Endothelial cell of umbilical vein (primary cell): ENCODE data around the gene HAUS5. TPM values are rescaled to one million over a fixed set of nuclear protein-coding genes. Genes with fewer than 3 reads are reported as not detected.

Source experiments
- BruUV-seq: library from RNA; stranded (reverse); fragments of 400-500 nt; replicated peaks from 2 replicates; lab custom pipeline; 2021; lab: Mats Ljungman, UMichigan
- CTCF ChIA-PET: fragments of 300-600, 350-600 bp; sonication (Branson Sonifier 250); formaldehyde crosslinking; loops from one replicate; lab custom pipeline; 2021; ENCODE audit warnings: antibody characterized with exemption, inconsistent platforms; lab: Charles Lee
- POLR2A ChIA-PET: fragments of 300-600, 350-600 bp; sonication (Branson Sonifier 250); formaldehyde crosslinking; loops from one replicate; lab custom pipeline; 2021; ENCODE audit warnings: antibody characterized with exemption, inconsistent platforms; lab: Charles Lee
- DNase-seq: peaks from one replicate; pipeline ENCODE4 v3.0.0-alpha.2; 2011; ENCODE audit warnings: low read depth, low spot score
- FAIRE-seq: peaks from 2 replicates; lab custom pipeline; 2011; peaks lifted over from hg19 to GRCh38; lab: Jason Lieb, UNC
- H2AFZ ChIP-seq: 2 replicates; pipeline ENCODE4 v1.6.0; 2012; ENCODE audit warnings: low read depth, low read length, control low read depth, inconsistent platforms
- H3K27ac ChIP-seq: 2 replicates; pipeline ENCODE4 v1.5.1; 2011; ENCODE audit warnings: low read depth, mild to moderate bottlenecking, control low read depth, low read length, moderate library complexity; ENCODE audit not compliant: insufficient read depth
- H3K27me3 ChIP-seq, 2 experiments: 2 replicates each; pipeline versions ENCODE4 v1.6.0 to v1.6.1; 2011; ENCODE audit warnings: low read length in 2 of 2, mixed read lengths in 1 of 2; ENCODE audit not compliant: control insufficient read depth in 2 of 2, insufficient read depth in 2 of 2
- H3K36me3 ChIP-seq, 2 experiments: 2 replicates in 1 of 2; 3 replicates in 1 of 2; pipeline ENCODE4 v1.5.1; 2011; ENCODE audit warnings: low read length in 2 of 2, mild to moderate bottlenecking in 1 of 2, moderate library complexity in 1 of 2; ENCODE audit not compliant: control insufficient read depth in 2 of 2, insufficient read depth in 2 of 2; ENCODE audit errors: extremely low read depth in 1 of 2
- H3K4me1 ChIP-seq: 3 replicates; pipeline ENCODE4 v1.5.1; 2011; ENCODE audit warnings: mild to moderate bottlenecking, low read length; ENCODE audit not compliant: control insufficient read depth, insufficient read depth; ENCODE audit errors: extremely low read depth
- H3K4me2 ChIP-seq: 2 replicates; pipeline ENCODE4 v1.6.1; 2011; ENCODE audit warnings: low read length, control low read depth, mixed read lengths; ENCODE audit not compliant: insufficient read depth
- H3K4me3 ChIP-seq, 3 experiments: fragments of 200-600 bp in 1 of 3; sonication (generic), shearing (Covaris generic) in 1 of 3; replicated peaks in 1 of 3; 2 replicates each; pipeline ENCODE4 v1.5.1; 2011 to 2016; ENCODE audit warnings: control low read depth in 3 of 3, low read length in 3 of 3, mild to moderate bottlenecking in 2 of 3, inconsistent platforms in 1 of 3, low read depth in 1 of 3, moderate library complexity in 1 of 3; ENCODE audit not compliant: insufficient read depth in 1 of 3
- H3K79me2 ChIP-seq: 2 replicates; pipeline ENCODE4 v1.6.0; 2012; ENCODE audit warnings: low read length, inconsistent platforms; ENCODE audit not compliant: control insufficient read depth, insufficient read depth
- H3K9ac ChIP-seq: replicated peaks from 2 replicates; pipeline ENCODE3; 2011; ENCODE audit warnings: low read length, control low read depth; ENCODE audit not compliant: insufficient read depth; ENCODE audit errors: extremely low read depth
- H3K9me1 ChIP-seq: replicated peaks from 3 replicates; pipeline ENCODE4 v1.6.0; 2011; ENCODE audit warnings: mild to moderate bottlenecking, low read length; ENCODE audit not compliant: control insufficient read depth, insufficient read depth; ENCODE audit errors: extremely low read depth
- H3K9me3 ChIP-seq: replicated peaks from 2 replicates; pipeline ENCODE4 v1.5.1; 2012; ENCODE audit warnings: low read length, inconsistent platforms; ENCODE audit not compliant: control insufficient read depth, insufficient read depth
- H4K20me1 ChIP-seq: replicated peaks from 2 replicates; pipeline ENCODE3; 2011; ENCODE audit warnings: mild to moderate bottlenecking, low read length; ENCODE audit not compliant: control insufficient read depth, insufficient read depth; ENCODE audit errors: extremely low read depth
- EZH2 ChIP-seq: IDR thresholded peaks from 2 replicates; pipeline ENCODE4 v1.6.1; 2012; ENCODE audit warnings: borderline replicate concordance, low read depth, mild to moderate bottlenecking, moderate library complexity, low read length, inconsistent platforms; ENCODE audit not compliant: severe bottlenecking
- FOS ChIP-seq: IDR thresholded peaks from 2 replicates; pipeline ENCODE4 v1.6.1; 2011; ENCODE audit warnings: mild to moderate bottlenecking, low read length, moderate library complexity, borderline replicate concordance; ENCODE audit not compliant: insufficient read depth
- GATA2 ChIP-seq: IDR thresholded peaks from 2 replicates; pipeline ENCODE4 v1.7.0; 2011; ENCODE audit warnings: low read depth, mild to moderate bottlenecking, moderate library complexity, mixed read lengths, low read length; ENCODE audit not compliant: insufficient read length, insufficient read depth
- JUN ChIP-seq: IDR thresholded peaks from 2 replicates; pipeline ENCODE4 v1.6.1; 2011; ENCODE audit warnings: borderline replicate concordance, low read depth; ENCODE audit not compliant: insufficient read length, insufficient read depth
- MYC ChIP-seq: IDR thresholded peaks from one replicate; pipeline ENCODE4 v1.6.1; 2011; ENCODE audit warnings: mild to moderate bottlenecking, low read depth, low read length
- POLR2A ChIP-seq: IDR thresholded peaks from 2 replicates; pipeline ENCODE4 v1.6.1; 2012; ENCODE audit warnings: low read depth, mild to moderate bottlenecking, control low read depth, low read length
- POLR2AphosphoS5 ChIP-seq: IDR thresholded peaks from 2 replicates; pipeline ENCODE4 v1.6.1; 2012; ENCODE audit warnings: low read depth, mild to moderate bottlenecking, control low read depth, low read length, moderate library complexity; ENCODE audit not compliant: insufficient read depth
- dilution Hi-C: fragments of 300-500 bp; cut with MboI; formaldehyde crosslinking; loops from one replicate; pipeline ENCODE4 v1.15.0; 2019; ENCODE audit warnings: low sequenced_read_pairs; ENCODE audit not compliant: extremely low pct_ligation_motif_present
- intact Hi-C: fragments of 100-400 bp; cut with micrococcal nuclease; formaldehyde crosslinking; loops from one replicate; pipeline ENCODE4 v1.10.0; 2022
- polyA plus RNA-seq, 4 experiments: library from polyadenylated mRNA; depleted of rRNA in 3 of 4; stranded (reverse) in 3 of 4; unstranded in 1 of 4; fragments of >200 nt; gene quantifications; 2 replicates each; pipeline versions ENCODE4 v1.2.1 to v1.2.3, GENCODE V29; 2011 to 2012; ENCODE audit warnings: missing spikeins in 1 of 4
- total RNA-seq: library from RNA; stranded (reverse); gene quantifications from 2 replicates; pipeline ENCODE4 v1.2.3, GENCODE V29; 2021
- TF ChIP-seq, protein P1 (sequence below), 2 donors: IDR thresholded peaks; 1 replicate in 1 of 2; 2 replicates in 1 of 2; pipeline ENCODE4 v1.5.1; 2011; ENCODE audit warnings: low read length in 2 of 2, mild to moderate bottlenecking in 2 of 2, moderate library complexity in 2 of 2, control low read depth in 1 of 2, inconsistent platforms in 1 of 2, low read depth in 1 of 2; ENCODE audit not compliant: insufficient read depth in 1 of 2; ENCODE audit errors: extremely low read depth in 1 of 2
- TF ChIP-seq, protein P2 (sequence below): IDR thresholded peaks from 2 replicates; pipeline ENCODE4 v1.6.1; 2011; ENCODE audit not compliant: insufficient read depth, insufficient read length

HAUS5 gene
- total and polyA plus RNA-seq, 2 donors (not counting 3 experiments of a cell fraction or from before 2014, with no cell fraction given): 8.9 to 19.0 TPM

DNA sequence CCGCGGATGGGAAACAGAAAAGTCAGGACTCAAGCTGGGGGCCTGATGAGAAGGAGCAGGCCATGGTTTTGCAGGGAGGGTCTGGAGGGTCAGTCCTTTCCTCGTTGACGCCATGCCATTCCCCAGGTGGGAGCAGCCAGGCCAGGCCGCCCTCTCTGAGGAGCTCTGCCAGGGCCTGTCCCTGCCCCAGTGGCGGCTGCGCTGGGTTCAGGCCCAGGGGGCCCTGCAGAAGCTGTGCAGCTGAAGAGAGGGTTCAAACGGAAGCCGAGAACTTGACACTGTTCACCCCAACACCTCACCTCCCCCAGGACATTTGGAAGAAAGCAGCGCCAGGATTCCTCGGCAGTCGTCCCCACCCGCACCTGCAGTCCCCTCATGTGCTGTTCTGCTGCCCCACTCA is 10.2 kb downstream of the HAUS5 start:
- no peak for FAIRE-seq
- CTCF ChIA-PET: no interaction called here
- BruUV-seq: no TSS peak

More for the DNA sequence above, 10.2 kb downstream of the HAUS5 start:
- H3K4me2 ChIP-seq: no peak overlapping the region
- H3K27ac ChIP-seq: no peak overlapping the region
- no peak for DNase-seq
- H4K20me1 ChIP-seq: no peaks in the 10 kb centered on the region
- intact Hi-C loops: no loop called here
- no peaks in the 10 kb centered on the region for H3K9me3 ChIP-seq
- peaks cover 0 to 6% of the 10 kb centered on the region in 2 experiments for H3K36me3 ChIP-seq
- H3K79me2 ChIP-seq: no peaks in the 10 kb centered on the region
- POLR2A ChIA-PET: no interaction called here
- H2AFZ ChIP-seq: no peak overlapping the region
- no peak overlapping the region for H3K4me3 ChIP-seq
- H3K9me1 ChIP-seq: no peaks in the 10 kb centered on the region
- no peak overlapping the region for H3K9ac ChIP-seq
- dilution Hi-C loops: no loop called here
- no peaks in the 10 kb centered on the region for H3K27me3 ChIP-seq
- no peaks in the 10 kb centered on the region for H3K4me1 ChIP-seq
- TF ChIP-seq, protein P1, sequence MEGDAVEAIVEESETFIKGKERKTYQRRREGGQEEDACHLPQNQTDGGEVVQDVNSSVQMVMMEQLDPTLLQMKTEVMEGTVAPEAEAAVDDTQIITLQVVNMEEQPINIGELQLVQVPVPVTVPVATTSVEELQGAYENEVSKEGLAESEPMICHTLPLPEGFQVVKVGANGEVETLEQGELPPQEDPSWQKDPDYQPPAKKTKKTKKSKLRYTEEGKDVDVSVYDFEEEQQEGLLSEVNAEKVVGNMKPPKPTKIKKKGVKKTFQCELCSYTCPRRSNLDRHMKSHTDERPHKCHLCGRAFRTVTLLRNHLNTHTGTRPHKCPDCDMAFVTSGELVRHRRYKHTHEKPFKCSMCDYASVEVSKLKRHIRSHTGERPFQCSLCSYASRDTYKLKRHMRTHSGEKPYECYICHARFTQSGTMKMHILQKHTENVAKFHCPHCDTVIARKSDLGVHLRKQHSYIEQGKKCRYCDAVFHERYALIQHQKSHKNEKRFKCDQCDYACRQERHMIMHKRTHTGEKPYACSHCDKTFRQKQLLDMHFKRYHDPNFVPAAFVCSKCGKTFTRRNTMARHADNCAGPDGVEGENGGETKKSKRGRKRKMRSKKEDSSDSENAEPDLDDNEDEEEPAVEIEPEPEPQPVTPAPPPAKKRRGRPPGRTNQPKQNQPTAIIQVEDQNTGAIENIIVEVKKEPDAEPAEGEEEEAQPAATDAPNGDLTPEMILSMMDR (IDR thresholded peaks at IDR 0.05; ENCODE audit: extremely low read depth in 1 of 2, insufficient read depth in 1 of 2, low read depth in 1 of 2, low read length in 2 of 2): no peak
- no peak for TF ChIP-seq GATA2
- no peak for TF ChIP-seq EZH2
- no peak for TF ChIP-seq FOS
- TF ChIP-seq, protein P2, sequence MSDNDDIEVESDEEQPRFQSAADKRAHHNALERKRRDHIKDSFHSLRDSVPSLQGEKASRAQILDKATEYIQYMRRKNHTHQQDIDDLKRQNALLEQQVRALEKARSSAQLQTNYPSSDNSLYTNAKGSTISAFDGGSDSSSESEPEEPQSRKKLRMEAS: no peak
- no peak for TF ChIP-seq POLR2AphosphoS5
- TF ChIP-seq POLR2A: no peak
- TF ChIP-seq MYC: no peak
- TF ChIP-seq JUN: no peak
